HG03196 (cell line): ENCODE data around the gene TTYH2.

Source experiments
- ATAC-seq: cut with Tn5 transposase; IDR thresholded peaks from one replicate; pipeline ENCODE4 v1.9.1; 2021; ENCODE audit not compliant: unreplicated experiment

TTYH2 gene

GRCh38 chr17:74234486-74234885, 21.1 kb downstream of the TTYH2 start:
- no peak for ATAC-seq

- no peak for ATAC-seq
Observed at GRCh38 chr17:74235040-74235581, 21.7 kb downstream of the TTYH2 start.

DNA sequence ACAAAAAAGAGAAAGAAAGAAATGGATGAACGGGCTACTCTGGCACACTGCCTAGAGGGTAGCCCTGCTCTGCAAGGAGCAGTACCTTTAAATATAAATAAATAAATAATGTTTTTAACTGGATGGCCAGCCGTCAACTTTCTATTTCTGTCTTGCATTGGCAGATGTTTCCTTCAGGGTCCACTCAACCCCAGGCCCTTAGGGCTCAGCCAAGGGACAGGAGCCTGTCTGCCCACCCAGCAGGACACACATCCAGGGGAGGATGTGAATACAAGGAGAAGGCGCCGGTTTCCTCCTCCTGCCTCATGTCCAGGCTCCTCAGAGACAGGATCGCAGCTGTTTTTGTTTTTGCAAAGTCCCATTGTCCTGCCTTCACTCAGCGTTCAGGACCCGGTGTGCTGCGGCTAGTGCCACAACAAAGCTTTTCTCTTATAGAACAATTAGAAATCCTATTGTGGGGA, 22.6 kb downstream of the TTYH2 start:
- no peak for ATAC-seq

- no peak for ATAC-seq
Observed at GRCh38 chr17:74237321-74237720, 23.9 kb downstream of the TTYH2 start.

GRCh38 chr17:74239172-74239571, 25.8 kb downstream of the TTYH2 start:
- no peak for ATAC-seq

DNA sequence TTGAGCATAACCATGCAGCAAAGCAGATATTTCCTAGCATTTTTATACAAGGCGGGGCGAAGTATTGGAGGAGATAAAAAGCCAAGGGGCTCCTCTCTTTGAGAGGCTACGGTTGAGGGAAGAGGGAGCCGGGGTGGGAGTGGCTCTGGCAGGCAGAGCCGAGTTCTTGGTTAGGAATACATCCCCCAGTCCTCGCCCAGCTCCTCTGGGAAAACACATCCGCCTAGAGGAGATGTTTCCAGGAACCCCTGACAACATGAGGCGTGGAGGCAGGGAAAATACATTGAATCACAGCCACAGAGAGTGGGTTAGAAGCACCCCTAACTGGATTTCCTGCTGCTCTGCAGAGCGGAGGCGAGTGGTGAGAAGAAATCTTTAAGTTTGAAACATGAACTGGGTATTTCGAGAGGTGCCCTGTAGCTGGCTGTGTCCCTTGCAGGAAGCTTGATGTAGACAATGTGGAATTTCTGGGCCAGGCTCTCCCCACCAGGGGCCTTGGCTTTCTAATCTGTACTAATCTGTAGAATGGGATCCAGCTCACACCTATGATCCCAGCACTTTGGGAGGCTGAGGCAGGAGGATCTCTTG, 27.3 kb downstream of the TTYH2 start:
- ATAC-seq: no peak

DNA sequence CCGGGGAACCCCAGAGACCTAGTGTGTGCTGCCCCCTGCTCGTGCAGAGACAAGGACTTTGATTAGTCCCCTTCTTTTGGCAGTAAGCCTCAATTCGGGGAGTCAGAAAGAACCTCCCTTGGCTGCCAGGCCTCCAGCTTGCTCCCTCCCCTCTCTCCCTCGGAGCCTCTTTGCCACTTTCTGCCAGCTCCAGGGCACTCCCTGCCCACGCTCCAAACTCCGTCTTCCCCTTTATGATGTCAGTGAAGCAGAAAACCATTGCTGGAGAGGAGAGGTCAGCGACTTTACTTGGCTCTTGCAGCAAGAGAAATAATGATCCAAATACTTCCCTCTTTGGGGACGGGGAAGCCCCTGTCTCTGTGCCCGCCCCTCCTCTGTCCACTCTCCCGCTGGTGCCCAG, 28.1 kb downstream of the TTYH2 start:
- no peak for ATAC-seq

DNA sequence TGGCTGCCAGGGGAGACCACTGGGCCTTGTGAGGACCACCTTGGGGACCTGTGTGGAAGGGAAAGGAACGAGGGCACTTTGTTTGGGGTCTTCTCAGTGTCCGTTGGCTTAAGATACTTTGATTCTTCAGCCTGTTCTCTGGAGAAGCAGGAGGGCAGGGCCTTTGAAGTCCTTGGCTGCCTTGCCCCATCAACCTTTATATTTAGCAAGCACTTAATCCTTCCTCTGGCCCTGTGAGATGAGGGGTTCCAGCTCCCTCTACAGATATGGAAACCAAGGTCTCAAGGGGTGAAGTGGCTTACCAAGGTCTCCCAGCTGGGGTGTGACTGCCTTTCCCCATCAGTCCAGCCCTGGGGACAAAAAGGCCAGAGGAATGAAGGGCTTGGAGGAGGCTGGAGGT, 28.5 kb downstream of the TTYH2 start:
- ATAC-seq: no peak

- no peak for ATAC-seq
Observed at GRCh38 chr17:74243013-74243755, 29.8 kb downstream of the TTYH2 start.

DNA sequence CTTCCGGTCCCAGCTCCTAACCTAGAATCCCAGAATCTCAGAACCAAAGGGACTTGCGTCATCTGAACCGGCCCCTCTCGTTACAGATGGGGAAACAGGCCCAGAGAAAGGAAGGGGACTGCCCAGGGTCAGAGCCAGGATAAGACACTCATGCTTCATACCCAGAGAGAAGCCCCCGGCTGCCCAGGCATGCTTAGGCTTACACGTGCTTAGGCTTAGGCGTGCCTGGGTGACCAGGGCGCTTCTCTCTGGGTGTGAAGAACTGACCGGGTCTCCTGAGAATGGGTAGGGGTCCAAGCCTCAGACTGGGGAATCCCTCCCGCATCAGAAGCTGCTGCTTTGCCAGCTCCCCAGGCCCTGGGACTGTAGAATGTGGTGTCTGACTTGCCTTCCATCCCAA, 30.8 kb downstream of the TTYH2 start:
- ATAC-seq: no peak

DNA sequence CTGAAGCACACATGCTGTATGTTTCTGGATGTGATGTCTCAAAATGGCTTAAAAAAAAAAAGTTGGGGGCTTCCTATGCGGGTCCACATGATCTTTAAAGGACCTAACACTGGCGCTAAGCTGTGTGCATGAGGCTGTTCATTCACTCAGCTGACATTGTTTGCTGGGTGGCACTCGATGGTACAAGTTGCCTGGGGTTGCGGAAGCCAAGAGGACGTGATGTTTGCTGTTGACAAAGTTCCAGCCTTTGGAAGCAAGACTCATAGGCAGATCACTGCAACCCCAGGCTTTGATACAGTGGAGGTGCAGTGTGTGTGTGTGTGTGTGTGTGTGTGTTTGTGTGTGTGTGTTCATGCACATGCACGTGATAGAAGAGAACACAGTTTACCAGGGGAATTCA, 31.2 kb downstream of the TTYH2 start:
- ATAC-seq: no peak

GRCh38 chr17:74245145-74245831, 31.9 kb downstream of the TTYH2 start:
- ATAC-seq: no peak

DNA sequence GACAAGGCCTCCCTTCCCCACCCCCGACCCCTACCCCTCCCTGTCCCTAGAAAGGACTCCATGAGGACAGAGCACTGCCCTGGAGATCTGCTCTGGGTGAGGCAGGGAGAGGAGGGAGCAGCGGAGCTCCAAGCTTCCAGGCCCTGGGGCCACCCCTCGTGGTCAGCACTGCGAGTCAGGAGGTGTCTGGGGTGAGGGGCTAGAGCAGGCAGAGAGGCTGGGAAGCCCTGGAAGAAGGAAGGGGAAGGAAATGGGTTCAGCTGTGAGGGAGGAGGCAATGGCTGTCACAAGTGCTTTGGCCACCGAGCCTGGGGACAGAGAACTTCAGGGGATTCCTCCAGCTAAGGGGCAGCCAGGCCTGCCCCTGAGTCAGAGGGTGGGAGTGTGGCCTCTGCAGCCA, 32.5 kb downstream of the TTYH2 start:
- no peak for ATAC-seq

DNA sequence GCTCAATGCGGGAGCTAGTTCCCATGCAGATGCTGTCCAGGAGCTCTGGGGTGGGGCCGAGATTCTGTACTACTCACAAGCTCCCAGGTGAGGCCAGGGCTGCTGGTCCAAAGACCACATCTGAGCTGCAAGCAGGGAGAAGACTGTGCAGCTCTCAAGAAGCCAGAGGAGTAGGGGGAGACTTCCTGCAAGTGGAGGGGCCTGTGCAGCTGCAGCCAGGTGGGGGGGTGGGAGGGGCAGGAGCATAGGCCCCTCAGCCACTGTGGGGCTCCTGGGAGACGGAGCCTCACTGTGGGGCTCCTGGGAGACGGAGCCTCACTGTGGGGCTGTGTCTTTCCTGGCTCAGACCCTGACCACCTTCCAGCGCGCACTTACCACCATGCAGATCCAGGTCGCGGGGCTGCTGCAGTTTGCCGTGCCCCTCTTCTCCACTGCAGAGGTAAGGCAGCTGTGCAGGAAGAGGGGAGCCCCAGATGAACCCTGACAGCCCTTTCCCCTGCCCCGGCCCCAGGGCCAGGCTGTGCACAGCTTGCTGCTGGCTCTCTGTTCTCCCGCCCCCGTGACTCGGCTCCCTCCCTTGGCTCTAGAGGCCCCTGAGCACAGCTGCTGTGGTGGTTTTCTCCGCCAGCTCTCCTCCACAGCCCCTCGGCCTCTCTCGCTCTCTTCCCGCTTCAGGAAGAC, 36.4 kb downstream of the TTYH2 start:
- ATAC-seq: no peak

DNA sequence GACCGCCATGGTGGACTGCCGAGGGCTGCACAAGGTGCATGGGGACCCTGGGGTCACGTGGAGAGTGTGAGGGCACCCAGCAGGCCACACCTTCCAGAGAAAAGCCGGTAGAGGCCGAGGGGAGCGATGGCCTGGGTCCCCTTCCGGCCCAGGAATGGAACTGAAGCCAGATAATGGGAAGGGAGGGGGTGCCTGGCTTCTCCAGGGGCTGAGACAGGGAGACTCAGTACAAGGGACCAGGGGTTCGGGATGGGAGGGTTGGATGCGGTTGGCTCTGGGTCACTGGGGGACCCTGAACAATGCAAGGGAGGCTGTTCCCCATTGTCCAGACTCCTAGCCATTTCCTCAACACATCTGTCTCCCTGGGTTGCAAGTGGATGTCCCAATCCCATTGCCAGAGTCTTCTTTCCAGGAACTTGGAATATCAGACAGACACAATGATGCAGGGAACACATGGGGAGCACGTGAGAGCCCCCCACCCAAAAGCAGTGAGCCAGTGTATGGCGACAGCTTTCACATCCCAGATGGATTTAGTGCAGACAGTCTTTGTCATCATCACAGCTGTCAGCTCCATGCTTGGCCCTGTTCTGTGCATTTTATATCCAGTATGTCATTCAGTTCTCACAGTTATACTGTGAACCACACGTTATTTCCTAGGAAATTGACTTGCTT, 37.1 kb downstream of the TTYH2 start:
- no peak for ATAC-seq

DNA sequence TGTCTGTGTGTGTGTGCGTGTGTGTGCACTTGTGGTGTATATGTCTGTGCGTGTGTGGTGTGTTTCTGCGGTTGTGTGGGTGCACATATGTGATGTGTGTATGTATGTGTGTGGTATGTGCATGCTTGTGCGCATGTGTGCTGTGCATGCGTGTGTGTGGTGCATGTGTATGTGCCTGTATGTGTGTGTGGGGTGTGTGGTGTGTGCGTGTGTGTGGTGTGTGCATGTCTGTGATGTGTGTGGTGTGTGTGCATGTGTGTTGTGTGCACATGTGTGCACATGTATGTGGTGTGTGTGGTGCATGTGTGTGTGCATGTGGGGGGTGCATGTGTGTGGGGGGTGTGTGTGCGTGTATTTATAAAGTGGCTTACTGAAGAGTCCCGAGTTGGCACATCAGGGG, 37.7 kb downstream of the TTYH2 start:
- ATAC-seq: no peak

DNA sequence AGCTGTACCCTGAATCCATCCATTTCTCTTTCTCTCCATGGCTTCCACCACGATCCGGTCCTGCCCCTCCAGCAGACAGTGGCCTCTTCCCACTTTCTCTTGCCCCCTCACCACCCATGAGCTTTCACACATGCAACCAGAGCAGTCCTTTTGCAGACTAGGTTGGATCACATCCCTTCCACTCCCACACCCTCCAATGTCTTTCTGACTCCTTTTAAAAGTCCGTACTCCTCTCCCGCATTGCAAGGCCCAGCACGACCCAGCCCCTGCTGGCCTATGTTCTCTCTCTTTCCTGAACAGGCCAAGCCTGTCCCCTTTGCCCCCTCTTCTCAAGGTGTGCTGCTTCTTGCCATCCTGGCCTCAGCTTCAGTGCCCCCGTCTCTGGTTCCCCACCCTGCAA, 38.2 kb downstream of the TTYH2 start:
- ATAC-seq: no peak

- ATAC-seq: no peak
Observed at GRCh38 chr17:74252211-74252610, 38.8 kb downstream of the TTYH2 start.

- no peak for ATAC-seq
Observed at GRCh38 chr17:74253036-74253435, 39.7 kb downstream of the TTYH2 start.

DNA sequence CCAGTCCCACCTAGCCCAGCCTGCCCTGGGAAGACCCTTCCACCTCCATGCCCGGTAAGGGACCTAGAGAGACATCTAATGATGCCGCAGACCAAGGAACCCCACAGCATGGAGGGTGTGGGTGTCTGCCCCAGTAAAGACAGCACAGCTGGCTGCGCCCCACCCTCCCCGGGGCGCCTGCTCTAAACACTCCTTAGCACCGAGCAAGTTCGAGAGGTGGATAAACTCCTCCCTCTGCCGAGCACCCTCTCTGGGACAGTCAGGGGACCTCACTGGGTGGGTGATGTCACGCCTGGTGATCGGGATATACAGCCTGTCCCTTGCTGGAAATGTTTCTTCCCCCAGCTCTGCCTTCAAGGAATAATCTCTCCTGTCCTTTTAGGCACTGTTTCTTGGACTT, 43.9 kb downstream of the TTYH2 start:
- ATAC-seq: no peak
